HT-29 (cell line): ENCODE measurements around the gene PSME3IP1. TPM values are rescaled to one million over a fixed set of nuclear protein-coding genes. Genes with fewer than 3 reads are reported as not detected.
A peak's percentile ranks its signal among the peaks of the same experiment; 100 is the strongest.
"Not testable (repeated sequence)": the region's sequence is repeated elsewhere in the genome, so short reads cannot be mapped to it uniquely, and the experiment has no call there.

Experiments
- DNase-seq: peaks from one replicate; pipeline ENCODE4 v3.0.0-alpha.2; 2015; ENCODE audit warnings: low spot score
- total RNA-seq: library from RNA; depleted of rRNA; stranded (reverse); fragments of >200 nt; shearing (Covaris generic); gene quantifications from 2 replicates; pipeline ENCODE4 v1.2.3, GENCODE V29; 2014

The PSME3IP1 gene
- total RNA-seq, 1 experiment from 2014 or later = 54.5 TPM

DNA sequence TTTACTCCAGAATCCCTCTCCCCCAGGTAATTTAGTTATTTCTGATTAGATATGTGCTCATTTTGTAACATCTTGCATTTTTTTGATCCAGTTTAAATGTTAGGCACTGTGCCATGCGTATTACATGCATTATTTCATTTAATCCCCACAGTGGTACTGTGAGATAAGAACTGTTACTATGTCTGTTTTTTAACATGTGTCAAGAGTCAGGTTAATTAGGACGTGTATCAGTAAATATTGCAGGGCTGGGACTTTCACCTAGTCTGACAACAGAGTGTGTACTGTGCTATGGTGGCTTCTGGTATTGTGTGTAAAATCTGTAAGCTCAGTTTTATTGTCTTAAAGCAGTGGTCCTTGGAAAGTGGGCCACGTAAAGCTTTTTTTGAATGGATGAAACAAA, 10.9 kb upstream of the PSME3IP1 start:
- DNase-seq = no peak

DNA sequence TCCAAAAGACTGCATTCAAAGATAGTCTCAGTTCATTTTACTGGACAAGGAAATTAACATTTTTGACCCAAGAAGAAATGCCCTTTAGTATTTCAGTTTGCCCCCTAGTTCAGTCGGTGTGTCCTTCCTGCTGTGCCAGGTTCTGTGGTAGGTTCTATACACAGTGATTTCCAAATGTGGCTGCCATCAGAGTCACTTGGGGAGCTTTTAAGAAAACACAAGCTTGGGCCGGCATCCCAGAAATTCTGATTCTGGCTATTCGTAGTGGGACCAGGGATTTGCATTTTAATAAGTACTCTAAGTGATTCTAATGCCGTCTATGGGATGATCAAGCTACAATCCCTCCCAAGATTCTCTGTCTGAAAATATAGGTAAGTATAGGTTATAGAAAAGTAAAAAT, 10.4 kb upstream of the PSME3IP1 start:
- DNase-seq = no peak

- DNase-seq = peak; percentile 46
Observed at GRCh38 chr16:57194512-57194911, 8.7 kb upstream of the PSME3IP1 start.

- DNase-seq = no peak
Observed at GRCh38 chr16:57192720-57193486, 7.1 kb upstream of the PSME3IP1 start.

DNA sequence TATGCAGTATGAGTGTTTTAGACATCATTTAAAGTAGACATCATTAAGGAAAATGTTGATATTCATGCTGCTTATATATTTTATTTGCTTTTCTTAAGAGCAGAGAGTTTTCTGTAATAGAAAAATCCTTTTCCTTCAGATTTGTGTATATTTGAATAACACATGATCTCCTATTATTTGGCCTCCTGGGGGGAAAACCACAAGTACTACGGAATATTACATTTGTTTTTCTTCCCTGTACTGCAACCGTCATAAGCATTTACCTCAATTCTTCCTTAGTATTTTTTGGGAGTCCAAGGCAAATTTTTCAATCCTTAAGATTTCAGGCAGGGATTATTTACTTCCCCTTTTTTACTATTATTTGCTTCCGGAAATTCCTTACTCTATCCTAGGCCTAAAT, 6.3 kb upstream of the PSME3IP1 start:
- DNase-seq = no peak

DNA sequence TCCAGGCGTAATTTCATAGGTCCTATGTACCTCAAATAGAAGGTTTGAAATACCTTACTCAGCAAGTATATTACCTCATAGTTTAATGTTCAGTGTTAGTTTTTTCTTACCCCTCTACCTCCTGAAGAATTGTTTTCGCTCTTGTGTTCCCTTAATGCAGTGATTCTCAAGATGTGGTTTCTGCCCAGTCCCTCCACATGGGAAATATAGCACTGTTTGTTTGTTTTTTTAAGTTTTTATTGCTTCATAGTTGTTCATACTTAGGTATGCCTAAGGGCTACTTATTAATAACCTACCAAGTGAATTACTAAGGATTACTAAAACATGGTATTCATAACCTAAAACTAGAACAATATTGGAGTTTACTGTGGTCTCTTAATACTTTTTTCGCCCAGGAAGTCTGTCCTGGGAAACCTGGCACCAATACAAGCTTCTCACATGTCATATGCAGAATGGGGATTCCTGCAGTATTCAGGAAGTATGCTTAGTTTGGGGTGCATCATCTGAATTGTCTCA, 5.3 kb upstream of the PSME3IP1 start:
- no peak for DNase-seq

- no peak for DNase-seq
Observed at GRCh38 chr16:57190136-57190535, 4.3 kb upstream of the PSME3IP1 start.

- DNase-seq = not testable (repeated sequence)
Observed at GRCh38 chr16:57189527-57189926, 3.7 kb upstream of the PSME3IP1 start.

DNA sequence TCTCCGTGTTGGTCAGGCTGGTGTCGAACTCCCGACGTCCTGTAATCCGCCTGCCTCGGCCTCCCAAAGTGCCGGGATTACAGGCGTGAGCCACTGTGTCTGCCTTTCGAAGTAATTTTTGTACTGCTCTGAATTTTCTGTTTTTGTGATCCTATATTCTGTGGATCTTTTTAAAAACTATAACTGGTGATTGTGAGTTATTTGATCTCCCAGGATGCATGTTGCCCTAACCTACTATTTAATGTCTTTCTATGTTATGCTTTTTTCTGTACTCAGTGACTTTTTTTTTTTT, 2.8 kb upstream of the PSME3IP1 start:
- DNase-seq = no peak

GRCh38 chr16:57187902-57188710, 2.3 kb upstream of the PSME3IP1 start:
- peak; percentile 35 for DNase-seq

GRCh38 chr16:57186872-57187854, 1.3 kb upstream of the PSME3IP1 start:
- peak; percentile 70 for DNase-seq

DNA sequence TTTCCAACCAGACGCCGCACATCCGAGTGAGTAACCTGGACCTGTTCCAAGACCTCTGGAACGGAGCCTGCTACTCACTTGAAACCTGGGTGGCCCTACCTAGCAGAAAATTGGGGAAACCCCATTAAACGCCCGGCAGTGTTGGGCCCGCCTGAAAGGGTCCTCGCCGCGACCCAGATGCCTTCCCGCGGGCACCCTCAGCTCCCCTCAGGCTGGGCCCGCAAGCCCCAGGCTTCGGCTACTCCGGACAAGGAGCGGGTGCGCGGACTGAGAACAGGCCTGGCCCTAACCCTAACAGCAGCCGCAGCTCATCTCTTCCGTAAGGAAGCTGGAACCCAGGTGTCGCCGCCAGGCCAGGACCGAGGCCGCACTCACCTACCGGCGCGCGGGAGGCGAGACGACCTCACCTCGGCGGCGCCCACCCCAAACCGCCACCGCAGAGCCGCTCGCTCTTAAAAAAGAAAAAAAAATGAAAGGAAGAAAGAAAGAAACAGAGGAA, 344 bp downstream of the PSME3IP1 start:
- DNase-seq = no peak

DNA sequence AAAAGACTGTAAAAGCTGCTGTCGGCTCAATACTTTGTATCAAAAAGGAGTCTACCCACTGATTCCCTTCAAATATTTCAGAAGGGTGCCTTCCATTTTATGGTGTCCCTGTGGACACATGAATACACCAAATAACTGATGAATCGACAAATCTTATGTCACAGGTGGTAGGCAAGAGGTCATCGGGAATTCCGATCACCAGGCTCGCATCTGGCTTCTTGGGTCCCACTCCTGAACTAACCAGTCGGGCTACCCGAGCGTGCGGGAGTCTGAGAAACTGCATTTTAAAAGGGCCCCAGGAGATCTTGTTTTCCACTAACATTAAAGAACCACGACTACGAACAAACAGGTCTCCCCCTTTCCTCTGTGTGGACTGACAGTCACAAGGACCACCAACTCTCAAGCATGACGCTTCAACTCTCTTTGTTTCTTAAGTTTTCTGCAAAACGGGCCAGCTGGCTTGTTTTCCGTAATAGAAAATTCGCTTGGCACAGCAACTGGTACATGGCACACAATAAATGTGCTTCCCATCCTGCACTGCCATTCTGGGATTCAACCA, 873 bp downstream of the PSME3IP1 start:
- peak; percentile 38 for DNase-seq

- no peak for DNase-seq
Observed at GRCh38 chr16:57184113-57184512, 1.7 kb downstream of the PSME3IP1 start.

DNA sequence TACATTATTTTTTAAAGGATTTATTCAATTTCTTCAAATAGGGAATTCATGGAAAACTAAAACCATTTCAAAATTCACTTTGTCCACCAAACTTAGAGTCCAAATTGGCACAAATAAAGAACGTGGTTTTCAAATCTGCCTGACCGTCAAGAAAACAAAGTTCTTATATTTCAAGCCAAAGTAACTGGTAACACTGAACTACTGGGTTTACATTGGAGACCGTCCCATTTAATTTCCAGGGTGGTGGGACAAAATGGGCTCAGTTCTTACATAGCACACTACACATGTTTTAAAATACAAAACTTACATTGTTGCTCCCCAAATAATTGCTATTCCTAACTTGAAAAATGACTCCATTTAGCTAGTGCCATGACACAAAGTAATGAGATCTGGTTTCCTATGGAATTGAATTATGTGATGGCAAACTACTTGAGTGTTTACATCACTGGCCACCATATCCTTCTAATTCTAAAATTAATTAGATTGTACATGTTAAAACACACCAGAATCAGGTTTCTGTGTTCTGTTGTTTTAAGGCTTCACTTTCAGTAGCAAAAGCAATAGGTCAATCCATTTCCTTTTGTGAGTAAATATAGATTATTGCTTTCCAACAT, 6.5 kb downstream of the PSME3IP1 start:
- DNase-seq = no peak

- no peak for DNase-seq
Observed at GRCh38 chr16:57178793-57179212, 7.0 kb downstream of the PSME3IP1 start.

GRCh38 chr16:57178196-57178595, 7.6 kb downstream of the PSME3IP1 start:
- no peak for DNase-seq

GRCh38 chr16:57175896-57176295, 9.9 kb downstream of the PSME3IP1 start:
- DNase-seq = no peak

DNA sequence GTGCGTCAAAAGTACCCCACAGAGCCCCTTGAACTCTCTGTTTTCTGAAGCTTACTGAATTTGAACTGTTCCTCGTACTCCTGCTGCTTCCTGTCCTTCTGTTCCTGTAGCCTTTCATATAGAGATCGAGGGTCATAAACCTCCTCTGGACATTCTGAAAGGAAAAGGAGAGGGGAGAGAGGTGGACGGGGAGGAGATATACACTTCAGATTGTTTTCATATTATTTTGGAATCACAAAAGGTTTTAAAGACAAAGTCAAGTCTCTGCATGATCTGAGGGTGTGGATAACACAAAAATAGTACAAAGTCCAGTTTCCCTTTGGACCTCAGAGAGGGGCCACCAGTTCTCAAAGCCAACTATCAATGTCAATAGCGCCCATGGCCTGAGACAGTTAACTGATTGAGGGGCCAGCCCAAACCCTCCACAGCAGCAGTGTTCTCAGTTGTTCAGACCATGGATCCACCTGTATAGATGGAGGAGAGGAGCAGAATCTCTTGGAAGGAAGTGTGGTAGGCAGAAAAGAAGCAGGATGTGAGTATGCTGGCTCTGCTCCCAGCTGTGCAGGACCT, 13.0 kb downstream of the PSME3IP1 start:
- no peak for DNase-seq

- DNase-seq = no peak
Observed at GRCh38 chr16:57169327-57169726, 16.5 kb downstream of the PSME3IP1 start.
